NCI-H226 (cell line): ENCODE results near the gene STOML2.

ENCODE experiments used
- DNase-seq: peaks from one replicate; pipeline ENCODE4 v3.0.0-alpha.2; 2015

STOML2 gene

GRCh38 chr9:35071814-35072460 lies 31.0 kb downstream of the STOML2 start:
- DNase-seq = peak; percentile 82

GRCh38 chr9:35070823-35071813 lies 31.8 kb downstream of the STOML2 start:
- DNase-seq = no peak

GRCh38 chr9:35069020-35069419 lies 33.9 kb downstream of the STOML2 start:
- DNase-seq = no peak

GRCh38 chr9:35067056-35067455 lies 35.9 kb downstream of the STOML2 start:
- DNase-seq = no peak

GRCh38 chr9:35060548-35061207 lies 42.3 kb downstream of the STOML2 start:
- DNase-seq = no peak

- no peak for DNase-seq
Observed at GRCh38 chr9:35059438-35059837, 43.5 kb downstream of the STOML2 start.

GRCh38 chr9:35057271-35057620 lies 45.7 kb downstream of the STOML2 start:
- DNase-seq = no peak

- DNase-seq = no peak
Observed at GRCh38 chr9:35056571-35057270, 46.2 kb downstream of the STOML2 start.

- DNase-seq = no peak
Observed at GRCh38 chr9:35054871-35055644, 47.9 kb downstream of the STOML2 start.

- no peak for DNase-seq
Observed at GRCh38 chr9:35054185-35054835, 48.6 kb downstream of the STOML2 start.

- DNase-seq = no peak
Observed at GRCh38 chr9:35051069-35051967, 51.6 kb downstream of the STOML2 start.
